GOT3 (cell line): ENCODE data around the gene ADM2.

Experiments used
- DNase-seq: peaks from one replicate; lab custom pipeline; 2025; ENCODE audit warnings: mixed read lengths; lab: John Stamatoyannopoulos, UW

Gene ADM2

DNA sequence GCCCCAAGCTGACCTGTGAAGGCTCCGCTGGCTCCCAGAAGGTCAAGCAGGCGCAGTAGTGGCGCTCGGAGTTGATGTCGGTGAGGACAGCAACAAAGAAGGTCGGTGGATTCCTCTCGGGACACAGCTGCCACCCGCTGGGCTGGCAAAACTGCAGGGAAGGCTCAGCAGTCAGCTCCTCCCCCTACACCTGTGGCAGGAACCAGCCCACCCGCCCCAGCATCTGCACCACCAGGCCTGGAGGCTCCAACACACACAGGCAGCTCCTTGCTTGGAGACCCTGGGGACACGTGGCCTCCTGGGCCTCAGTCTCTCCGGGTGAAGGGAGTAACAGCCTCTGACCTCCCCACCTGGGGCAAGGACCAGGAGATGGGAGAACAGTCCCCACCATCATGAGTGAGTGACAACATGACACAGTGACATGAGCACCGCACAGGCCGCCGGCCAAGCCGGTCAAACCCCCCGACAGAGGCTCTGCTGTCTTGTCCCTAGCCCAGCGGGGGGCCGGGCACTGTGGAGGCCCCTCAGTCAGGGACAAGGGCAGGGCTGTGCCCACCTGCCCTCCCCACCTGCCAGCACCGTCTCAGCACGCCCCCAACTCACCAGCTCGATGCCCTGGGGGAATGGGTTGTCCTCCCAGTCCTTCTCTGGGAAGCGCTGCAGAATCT is 13.4 kb upstream of the ADM2 start:
- no peak for DNase-seq

DNA sequence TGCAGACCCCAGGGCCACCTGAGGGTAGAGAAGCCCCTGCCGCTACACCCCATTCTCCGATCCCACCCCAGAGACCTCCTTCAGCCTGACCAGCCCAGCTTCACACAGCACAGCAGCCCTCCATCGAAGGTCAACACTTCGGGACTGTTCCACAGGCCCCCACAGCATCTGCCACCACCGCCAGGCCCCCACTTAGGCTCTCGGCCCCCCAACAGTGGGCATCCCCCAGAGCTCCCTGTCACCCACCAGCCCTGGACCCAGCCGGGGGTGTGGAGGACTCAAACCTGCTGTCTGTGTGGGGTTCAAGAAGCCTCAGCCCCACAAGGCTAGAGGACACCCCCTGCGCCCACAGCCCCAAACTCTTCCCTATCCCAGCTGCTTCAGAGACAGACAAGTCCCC is 12.7 kb upstream of the ADM2 start:
- no peak for DNase-seq

DNA sequence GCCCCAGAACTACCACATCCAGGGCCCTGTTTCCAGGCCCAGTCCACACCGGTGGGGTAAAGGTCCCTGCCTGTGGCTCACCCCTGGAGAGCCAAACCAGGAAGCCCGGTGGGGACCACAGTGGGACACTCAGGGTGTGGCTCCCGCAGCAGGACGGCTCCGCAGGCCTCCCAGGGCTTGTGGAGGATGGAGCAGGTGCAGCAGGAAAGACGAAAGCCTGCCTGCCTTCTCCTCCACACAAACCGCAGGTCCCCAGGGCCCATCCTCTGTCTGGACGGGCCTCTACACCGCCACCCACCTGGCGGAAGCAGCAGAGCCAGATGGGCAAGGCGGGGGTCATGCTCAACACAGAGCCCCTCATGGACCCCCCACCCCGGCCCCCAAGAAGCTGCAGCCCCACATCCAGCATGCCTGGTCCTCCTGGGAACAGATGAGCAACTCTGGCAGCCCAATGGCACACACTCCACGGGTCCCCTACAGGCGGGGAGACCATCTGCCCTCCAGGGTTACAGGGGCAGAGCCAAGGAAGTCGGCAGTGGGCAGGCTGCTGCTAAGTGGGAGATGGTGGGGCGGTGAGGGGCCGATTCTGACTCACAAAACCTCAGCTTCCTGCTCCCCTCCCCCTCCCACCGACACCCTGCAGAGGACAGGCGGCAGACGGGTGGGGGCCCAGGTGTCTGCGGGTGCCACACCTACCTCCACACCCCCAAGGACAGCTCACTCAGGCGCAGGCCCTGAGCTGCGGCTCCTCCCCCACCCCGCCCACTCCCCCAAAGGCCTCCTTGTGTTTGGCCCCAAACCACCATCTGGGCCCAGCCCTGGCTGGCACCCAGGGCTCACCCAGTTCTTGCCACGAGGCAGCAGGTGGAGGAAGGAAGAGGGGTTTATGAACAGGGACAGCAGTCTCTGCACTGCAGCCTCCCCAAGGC is 11.7 kb upstream of the ADM2 start:
- peak; percentile 43 for DNase-seq

DNA sequence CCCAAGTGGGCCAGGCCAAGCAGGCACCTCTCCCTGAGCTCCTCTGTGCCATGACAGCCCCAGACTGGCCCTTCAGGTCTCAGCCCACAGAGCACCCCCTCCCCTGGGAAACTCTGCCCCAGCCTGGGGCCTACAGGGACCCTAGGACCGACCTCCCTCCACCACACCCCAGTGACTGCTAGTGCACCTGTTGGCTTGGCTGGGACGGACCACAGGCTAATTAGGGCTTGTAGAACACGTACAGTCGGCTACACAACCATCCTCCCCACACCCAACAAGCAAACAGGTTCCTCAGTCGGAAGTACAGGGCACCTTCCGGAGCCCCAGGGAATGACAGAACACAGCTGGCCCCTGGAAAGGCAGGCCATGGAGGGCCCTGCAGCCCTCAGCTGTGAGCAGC is 10.9 kb upstream of the ADM2 start:
- DNase-seq, result no peak

DNA sequence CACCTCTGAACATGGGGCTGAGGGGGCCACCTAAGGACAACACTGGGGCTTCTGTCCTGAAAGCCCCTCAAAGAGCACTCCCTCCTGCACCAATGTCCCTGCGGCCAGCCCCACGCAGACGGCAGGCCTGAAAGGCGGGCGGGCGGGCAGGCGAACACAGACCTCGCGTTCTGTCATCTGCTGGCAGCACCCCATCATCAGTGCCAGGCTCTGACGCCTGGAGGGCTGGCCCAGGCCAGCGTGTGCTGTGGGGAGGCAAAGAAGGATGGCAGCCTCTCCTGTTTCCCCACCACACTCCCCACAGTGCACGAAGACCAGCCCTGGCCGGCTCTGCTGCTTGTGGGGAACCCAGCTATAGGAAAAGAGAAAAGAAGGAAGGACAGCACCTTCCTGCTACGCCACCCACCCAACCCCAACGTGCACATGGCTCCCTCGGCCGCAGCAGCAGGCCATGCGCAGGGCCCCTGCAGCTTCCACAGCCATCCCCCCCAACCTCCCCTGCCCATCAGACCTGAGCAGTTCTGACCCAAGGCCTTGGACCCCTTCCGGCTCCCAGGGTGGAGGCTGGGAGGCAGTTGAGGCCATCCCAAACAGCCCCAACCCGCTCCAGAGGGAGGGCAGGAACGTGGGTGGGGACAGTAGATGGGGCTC is 10.0 kb upstream of the ADM2 start:
- no peak for DNase-seq

DNA sequence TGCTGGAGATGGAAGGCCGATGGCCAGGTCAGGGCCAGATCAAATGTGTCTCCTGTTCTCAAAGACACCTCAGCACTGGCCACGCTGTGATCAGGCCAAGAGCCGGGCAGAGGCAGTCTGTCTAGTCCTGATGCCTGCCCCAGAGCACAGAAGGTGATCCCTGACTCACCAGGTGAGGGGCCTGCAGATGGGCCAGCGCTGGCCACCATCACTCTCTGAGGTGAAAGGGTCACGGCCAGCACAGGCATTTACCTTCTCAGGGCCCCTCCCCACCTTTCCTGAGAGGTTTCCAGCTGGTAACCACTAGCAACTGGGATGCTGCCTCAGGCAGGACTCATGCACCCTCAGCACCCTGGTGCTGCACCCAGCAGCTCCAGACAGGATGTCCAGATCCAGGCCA is 9.4 kb upstream of the ADM2 start:
- DNase-seq, result no peak

DNA sequence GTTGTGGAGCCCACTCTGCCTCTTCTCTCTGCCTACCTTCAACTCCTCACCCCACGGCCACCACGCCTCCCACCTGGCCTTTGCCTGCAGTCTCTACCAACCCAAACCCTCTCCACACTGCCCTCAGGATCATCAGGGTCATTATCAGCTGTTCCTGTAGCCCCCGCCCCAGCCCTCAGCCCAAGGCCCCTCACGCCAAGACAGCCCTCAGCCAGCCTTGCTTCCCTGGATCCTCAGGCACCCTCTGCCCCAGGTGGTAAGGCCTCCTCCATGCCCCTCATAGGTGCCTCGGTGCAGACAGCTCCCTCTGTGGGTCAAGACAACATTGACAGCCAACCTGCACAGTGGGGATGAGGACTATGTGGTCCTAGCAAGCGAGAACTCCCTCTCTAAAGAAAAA is 8.3 kb upstream of the ADM2 start:
- no peak for DNase-seq

DNA sequence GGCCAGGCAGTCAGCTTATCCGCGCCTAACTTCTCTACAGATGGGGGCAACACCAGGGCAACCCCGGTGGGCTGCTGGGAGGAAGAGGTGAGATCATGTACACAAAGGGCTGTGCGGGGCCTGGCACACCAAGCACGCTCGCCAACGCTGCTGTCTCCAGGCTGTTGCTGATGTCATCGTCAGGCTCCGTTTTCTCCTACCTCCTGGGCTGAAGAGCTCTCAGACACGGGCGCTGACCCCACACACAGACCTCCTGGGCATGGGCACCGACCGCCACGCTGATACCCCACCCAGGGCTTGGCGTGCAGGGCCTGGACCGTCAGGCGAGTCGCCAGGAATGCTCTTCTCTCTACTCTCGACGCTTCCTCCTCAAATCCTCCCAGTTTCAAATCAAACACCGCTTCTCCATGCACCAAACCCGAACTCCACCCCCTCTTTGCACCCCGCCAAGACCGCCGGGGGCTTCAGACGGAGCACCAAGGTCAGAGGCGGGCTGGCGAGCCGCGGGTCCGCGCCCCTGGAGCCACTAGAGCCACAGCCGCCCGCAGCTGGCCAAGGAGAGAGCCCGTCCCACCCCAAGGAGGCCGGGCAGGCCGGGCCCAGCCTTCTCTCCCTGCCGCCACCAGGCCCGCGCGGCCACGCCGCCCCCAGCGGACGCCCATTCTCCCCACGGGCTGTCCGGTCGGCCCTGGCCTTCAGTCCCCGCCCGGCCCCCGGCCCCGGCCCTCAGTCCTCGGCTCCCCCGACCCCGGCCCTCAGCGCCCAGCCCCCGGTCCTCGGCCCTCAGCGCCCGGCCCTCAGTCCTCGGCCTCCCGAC is 7.3 kb upstream of the ADM2 start:
- DNase-seq, result no peak

DNA sequence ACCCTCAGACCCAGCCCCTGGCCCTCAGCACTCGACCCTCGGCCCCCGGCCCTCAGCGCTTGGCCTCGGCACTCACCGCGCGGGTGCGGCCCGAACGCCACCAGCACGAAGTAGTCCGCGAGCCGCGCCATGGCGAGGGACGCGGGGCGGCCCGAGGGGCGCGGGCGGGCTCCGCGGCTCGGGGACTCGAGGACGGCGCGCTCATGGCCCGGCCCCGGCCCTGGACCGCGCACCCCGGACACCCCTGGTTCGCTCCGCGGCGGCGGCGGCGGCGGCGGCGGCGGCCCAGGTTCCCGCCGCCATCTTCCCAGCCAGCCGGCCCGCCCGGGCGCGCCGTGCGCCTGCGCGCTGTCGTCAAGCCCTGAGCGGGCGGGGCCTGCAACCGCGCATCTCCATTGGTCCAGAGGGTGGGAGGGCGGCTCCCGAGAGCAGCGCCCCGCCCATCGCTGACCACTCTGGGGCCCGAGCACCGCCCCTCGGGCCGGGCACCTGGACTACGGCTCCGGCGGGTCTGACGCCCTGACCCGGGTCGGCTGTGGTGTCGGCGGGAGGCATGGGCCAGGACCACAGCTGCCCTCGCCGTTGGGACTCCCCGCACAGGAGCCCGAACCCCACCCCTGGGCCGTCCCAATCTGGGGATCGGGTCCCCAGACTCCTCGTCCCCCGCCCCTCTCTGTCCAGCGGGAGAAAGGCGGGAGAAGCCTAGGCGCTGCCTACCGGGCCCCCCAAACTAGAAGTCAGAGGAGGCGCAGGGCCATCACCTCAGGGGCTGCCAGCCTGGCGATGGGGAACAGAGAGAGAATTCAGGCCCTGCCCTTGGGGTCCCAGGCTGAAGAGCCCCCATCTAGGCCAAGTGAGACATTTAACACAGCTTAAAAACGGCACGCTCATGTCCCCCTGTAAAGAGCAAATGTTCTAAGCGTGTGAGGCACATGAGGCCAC is 6.4 kb upstream of the ADM2 start, which contains the start of gene SBF1:
TSS of gene SBF1 (minus strand) at position 326 of the 942 bp plus-strand sequence. CDS start at position 131, 195 bp downstream.
- peak; percentile 71 for DNase-seq

DNA sequence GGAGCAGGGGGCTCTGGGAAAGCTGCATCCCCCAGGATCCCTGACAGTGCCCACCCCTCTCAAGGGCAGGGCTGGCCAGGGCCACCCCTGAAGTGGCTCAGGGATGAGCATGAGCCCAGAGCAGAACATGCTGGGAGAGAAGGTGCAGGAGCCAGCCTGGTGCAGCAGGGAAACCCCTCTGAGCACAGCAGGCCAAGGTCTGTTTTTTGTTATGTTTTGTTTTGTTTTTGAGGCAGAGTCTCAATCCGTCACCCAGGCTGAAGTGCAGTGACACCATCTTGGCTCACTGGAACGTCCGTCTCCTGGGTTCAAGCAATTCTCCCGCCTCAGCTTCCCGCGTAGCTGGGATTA is 5.7 kb upstream of the ADM2 start:
- no peak for DNase-seq

DNA sequence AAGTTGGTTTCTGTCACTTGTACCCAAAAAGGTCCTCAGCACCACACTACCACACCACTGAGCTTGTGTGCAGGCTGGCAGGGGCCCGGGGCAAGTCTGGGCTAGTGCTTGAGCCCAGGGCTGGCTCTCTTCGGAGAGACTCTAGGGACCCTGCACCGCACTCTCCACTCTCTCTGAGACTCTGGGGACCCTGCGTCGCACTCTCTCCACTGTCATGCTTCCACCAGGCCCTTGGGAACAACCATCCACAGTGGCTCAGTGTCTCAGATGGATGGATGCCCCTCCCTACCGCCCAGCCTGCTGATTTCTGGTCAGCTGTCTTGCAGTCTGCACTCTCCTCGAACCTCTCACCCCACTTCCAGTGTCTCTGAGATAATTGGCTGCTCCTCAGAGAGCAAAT is 4.5 kb upstream of the ADM2 start:
- no peak for DNase-seq

DNA sequence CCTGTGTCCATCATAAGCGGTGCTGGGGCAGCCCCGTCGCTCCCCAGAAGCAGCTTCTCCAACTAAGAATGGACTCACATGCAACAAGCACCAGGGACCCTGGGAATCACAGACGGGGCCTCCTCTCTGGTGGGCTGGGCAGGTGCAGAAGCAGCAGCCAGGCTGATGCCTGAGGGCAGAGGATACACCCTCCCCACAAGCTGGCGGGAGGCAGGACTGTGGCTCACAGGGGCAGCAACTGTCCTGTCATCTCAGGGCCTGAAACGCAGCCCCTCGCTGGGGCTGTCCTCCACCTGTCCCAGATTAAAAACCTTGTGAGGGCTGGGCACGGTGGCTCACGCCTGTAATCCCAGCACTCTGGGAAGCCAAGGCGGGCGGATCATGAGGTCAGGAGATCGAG is 3.4 kb upstream of the ADM2 start:
- DNase-seq, result no peak

DNA sequence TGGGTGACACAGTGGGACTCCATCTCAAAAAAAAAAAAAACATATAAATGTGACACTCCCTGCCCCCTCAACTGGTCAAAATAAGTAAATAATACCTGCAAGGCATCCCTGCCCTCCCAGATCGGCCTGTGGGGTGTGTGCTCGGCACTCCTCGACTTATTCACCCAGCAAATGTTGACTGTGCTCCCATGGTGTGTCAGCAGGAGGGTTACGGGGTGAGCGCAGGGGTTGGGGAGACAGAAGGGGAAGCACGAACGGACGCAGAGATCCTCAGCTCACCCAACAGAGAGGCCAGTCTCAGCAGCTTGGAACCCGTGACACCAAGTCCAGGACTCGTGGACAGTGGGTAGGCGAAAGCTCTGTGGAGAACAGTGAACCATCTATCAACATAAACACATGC is 1.6 kb upstream of the ADM2 start:
- DNase-seq, result no peak

DNA sequence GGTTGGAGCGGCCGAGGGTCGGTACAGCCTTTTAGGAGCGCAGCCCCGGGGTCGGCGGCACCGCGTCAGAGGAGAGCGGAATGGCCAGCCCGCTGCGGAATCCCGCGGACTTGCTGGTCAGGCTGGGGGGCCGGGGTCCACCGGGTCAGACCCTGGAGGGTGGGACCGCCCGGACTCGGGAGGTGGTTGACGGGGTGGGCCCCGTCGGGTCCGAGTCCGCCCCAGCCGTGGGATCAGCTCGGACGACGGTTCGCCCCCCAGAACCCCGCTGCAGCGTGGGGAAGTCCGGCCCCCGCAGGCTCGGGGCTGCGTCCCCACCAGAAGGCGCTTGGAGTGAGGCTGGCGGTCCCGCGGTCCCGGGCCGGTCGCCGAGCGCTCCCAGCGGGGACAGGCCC is 301 bp upstream of the ADM2 start:
- no peak for DNase-seq

DNA sequence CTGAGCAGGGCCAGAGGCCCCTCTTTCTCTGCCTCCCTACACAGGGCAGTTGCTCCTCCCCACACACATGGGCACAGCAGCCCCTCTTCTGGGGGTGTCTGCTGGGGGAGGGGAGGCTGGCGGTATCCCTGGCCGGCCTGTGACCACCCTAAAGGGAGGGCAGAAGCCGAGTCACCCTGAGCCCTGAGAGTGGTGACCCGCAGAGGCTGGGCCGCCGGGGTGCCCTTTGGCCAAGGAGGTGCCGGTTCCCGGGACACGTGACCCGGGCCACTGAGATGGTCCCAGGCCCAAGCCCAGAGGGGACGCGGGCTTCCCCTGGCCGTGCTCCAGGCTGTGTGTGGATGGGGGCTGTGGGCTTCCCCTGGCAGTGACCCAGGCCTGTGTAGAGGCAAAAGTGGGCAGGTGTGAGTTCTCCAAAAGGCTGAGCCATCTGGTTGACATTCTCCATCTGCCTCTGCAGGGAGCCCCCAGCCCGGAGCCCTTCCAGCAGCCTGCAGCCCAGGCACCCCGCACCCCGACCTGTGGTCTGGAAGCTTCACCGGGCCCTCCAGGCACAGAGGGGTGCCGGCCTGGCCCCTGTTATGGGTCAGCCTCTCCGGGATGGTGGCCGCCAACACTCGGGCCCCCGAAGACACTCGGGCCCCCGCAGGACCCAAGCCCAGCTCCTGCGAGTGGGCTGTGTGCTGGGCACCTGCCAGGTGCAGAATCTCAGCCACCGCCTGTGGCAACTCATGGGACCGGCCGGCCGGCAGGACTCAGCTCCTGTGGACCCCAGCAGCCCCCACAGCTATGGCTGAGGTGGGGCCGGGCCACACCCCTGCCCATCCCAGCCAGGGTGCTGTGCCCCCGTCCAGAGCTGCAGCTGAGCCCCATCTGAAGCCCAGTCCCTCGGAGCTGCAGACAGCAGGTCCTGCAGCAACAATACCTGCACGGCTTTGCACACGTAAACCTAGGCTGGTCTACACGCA is 1.0 kb downstream of the ADM2 start:
- no peak for DNase-seq

DNA sequence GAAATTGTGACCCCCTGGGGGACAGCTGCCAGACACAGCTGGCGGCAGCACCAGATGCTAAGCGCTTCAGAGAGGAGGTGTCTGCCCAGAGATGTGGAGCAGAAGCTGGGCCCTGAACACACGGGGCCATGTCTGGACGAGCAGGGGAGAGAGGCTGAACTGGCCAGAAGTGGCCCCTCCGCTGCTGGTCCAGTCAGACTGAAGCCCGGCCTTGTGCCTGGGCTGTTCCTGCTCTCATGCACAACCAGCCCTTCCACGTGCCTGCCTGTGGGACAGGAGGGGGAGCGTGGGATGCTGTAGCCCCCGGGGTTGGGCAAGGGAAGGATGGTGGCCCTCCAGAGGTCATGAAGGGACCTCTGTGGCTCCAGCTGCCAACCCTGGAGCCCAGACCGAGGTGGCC is 1.8 kb downstream of the ADM2 start:
- DNase-seq, result no peak

DNA sequence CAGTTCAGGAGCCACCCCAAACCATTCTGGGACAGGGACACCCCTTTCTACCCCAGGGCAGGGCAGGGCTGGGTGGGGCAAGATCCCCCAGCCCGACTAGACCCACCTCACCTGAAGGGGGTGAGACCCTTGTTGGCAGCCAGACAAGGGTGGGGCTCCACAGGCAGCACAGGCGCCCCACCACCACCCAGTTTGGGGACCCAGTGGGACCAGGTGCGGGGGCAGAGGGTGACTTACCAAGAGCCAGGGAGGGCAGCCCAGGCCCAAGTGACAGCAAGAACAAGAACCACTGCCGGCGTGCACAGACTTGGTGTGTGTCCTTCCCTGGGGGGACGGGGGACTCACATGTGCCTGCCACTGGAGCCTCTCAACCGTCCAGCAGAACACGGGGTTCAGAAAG is 2.2 kb downstream of the ADM2 start:
- DNase-seq, result no peak

DNA sequence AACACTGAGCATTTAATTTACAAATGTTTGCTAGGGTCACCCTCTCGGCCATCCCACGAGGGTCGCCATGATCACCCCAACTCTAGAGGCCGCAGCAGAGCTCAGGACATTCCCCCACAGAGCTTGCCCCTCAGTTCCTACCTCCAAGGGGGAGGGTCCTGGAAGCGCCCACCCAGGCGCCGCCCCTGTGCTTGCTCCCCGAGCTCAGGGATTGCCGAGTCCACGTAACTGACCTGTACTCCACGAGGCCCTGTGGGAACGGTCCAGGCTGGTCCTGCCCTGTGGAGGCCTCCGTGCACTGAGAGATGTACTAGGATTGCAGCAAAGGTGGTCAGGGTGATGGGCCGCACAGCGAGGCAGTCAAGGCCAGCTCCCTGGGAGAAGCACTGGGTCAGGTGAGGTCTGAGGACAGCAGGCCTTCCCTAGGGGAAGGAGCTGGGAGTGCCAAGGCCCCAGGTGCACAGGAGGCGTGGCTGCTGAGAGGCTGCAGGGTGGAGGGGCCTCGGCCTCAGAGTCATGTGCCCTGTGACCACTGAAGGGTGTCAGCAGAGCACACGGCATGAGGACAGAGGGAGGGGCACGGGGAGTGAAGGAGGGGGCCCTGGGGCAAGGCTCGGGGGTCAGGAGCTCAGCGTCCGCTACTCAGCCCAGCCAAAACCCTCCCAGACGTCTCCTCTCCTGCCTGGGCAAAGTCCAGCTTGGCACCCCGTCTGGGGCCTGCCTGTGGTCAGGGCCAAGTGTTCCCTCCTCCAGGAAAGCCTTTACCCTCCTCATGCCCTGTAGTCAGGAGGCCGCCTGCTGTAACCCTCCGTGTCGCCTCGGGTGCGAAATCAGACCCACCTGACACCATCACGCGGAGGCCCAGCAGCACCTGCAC is 2.9 kb downstream of the ADM2 start:
- DNase-seq, result no peak
